Body of pancreas (tissue), 4 donors: ENCODE data around the gene ASCL4.

Source experiments
- POLR2A ChIP-seq, 3 donors: fragments of 450-650 bp; IDR thresholded peaks; one replicate each; pipeline ENCODE4 v1.6.1; 2016; ENCODE audit warnings: antibody characterized with exemption in 3 of 3, mild to moderate bottlenecking in 2 of 3
- TF ChIP-seq, protein P1 (sequence below), 7 experiments: fragments of 450-650 bp in 4 of 7; fragments of 200-600 bp in 3 of 7; sonication (generic) in 3 of 7; IDR thresholded peaks; one replicate each; pipeline ENCODE4 v1.5.1; 2016 to 2019; ENCODE audit warnings: antibody characterized with exemption in 7 of 7

DNA sequence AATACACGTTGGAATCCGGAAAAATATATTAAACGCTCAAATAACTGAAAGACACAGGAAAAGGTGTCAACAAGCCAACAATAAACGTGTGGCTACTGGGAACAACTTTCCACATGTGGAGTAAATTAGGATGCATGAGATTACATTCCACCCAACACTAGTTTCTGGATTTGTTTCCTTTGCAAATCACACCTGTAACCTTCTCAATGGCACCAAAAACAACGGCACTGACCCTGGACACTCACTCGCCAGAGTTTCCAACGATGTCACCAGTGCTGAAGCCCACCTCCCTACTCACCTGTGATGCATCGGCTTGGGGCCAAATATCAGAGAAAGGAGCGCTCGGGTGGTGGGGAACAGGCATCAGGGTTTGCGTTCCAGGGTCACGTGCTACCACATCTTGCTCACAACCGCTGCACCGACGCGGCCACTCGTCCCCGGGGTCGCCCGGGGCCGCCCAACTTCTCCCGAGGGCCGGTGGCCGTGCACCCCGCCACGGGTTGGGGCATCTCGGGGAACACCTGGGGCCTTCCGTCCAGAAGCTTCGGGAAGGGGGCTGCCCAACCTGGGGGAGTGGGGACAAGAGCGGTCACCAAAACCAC lies 14.2 kb upstream of the ASCL4 start:
- TF ChIP-seq, protein P1, sequence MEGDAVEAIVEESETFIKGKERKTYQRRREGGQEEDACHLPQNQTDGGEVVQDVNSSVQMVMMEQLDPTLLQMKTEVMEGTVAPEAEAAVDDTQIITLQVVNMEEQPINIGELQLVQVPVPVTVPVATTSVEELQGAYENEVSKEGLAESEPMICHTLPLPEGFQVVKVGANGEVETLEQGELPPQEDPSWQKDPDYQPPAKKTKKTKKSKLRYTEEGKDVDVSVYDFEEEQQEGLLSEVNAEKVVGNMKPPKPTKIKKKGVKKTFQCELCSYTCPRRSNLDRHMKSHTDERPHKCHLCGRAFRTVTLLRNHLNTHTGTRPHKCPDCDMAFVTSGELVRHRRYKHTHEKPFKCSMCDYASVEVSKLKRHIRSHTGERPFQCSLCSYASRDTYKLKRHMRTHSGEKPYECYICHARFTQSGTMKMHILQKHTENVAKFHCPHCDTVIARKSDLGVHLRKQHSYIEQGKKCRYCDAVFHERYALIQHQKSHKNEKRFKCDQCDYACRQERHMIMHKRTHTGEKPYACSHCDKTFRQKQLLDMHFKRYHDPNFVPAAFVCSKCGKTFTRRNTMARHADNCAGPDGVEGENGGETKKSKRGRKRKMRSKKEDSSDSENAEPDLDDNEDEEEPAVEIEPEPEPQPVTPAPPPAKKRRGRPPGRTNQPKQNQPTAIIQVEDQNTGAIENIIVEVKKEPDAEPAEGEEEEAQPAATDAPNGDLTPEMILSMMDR (IDR thresholded peaks at IDR 0.05) = no peak
- no peak for TF ChIP-seq POLR2A (IDR thresholded peaks at IDR 0.05)
